Gastrocnemius medialis (tissue), 4 donors: ENCODE measurements around the gene SSPN.
"Not testable (repeated sequence)": the region's sequence is repeated elsewhere in the genome, so short reads cannot be mapped to it uniquely, and the experiment has no call there.

Experiments
- POLR2A ChIP-seq, 2 donors: fragments of 450-650 bp; IDR thresholded peaks; one replicate each; pipeline ENCODE4 v1.6.1; 2017; ENCODE audit warnings: antibody characterized with exemption in 2 of 2, mild to moderate bottlenecking in 2 of 2, moderate library complexity in 2 of 2
- TF ChIP-seq, protein P1 (sequence below), 5 experiments: fragments of 450-650 bp in 3 of 5; fragments of 200-600 bp in 2 of 5; sonication (generic) in 2 of 5; IDR thresholded peaks in 4 of 5; conservative IDR thresholded peaks in 1 of 5; 1 replicate in 4 of 5; 2 replicates in 1 of 5; pipeline ENCODE4 v1.5.1; 2016 to 2019; ENCODE audit warnings: antibody characterized with exemption in 5 of 5, mild to moderate bottlenecking in 3 of 5, moderate library complexity in 3 of 5

DNA sequence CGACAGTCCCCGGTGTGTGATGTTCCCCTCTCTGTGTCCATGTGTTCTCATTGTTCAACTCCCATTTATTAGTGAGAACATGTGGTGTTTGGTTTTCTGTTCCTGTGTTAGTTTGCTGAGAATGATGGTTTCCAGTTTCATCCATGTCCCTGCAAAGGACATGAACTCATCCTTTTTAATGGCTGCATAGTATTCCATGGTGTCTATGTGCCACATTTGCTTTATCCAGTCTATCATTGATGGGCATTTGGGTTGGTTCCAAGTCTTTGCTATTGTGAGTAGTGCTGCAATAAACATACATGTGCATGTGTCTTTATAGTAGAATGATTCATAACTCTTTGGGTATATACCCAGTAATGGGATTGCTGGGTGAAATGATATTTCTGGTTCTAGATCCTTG, 40.1 kb downstream of the SSPN start:
- TF ChIP-seq, protein P1, sequence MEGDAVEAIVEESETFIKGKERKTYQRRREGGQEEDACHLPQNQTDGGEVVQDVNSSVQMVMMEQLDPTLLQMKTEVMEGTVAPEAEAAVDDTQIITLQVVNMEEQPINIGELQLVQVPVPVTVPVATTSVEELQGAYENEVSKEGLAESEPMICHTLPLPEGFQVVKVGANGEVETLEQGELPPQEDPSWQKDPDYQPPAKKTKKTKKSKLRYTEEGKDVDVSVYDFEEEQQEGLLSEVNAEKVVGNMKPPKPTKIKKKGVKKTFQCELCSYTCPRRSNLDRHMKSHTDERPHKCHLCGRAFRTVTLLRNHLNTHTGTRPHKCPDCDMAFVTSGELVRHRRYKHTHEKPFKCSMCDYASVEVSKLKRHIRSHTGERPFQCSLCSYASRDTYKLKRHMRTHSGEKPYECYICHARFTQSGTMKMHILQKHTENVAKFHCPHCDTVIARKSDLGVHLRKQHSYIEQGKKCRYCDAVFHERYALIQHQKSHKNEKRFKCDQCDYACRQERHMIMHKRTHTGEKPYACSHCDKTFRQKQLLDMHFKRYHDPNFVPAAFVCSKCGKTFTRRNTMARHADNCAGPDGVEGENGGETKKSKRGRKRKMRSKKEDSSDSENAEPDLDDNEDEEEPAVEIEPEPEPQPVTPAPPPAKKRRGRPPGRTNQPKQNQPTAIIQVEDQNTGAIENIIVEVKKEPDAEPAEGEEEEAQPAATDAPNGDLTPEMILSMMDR (IDR thresholded peaks at IDR 0.05 in 4 of 5, conservative IDR thresholded peaks at IDR 0.05 in 1 of 5) = not testable (repeated sequence)
- TF ChIP-seq POLR2A (IDR thresholded peaks at IDR 0.05) = not testable (repeated sequence)
